ENCODE measurements around the gene FXYD6. TPM values are rescaled to one million over a fixed set of nuclear protein-coding genes. Genes with fewer than 3 reads are reported as not detected.

FXYD6 gene
- polyA plus RNA-seq, 3 donors: 124 to 140 (median 129) TPM

DNA sequence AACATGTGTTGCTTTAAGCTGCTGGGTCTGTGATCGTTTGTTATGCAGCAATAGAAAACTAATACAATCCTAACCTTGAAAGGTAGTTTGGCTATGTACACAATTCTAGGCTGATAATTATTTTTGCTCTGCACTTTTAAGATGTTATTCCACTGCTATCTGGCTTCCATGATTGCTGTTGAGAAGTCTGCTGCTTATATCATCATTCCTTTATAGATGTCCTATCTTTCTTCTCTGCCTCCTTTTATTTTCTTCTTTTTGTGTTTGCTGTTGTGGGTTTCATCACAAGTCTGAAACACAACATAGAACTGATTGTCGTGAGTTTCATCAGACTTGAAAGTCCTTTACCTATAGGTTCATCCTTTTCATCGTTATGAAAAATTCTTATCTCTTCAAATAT lies 24.1 kb downstream of the FXYD6 start:
- no peak for DNase-seq (ENCODE audit: low read depth in 3 of 3, low spot score in 2 of 3)

DNA sequence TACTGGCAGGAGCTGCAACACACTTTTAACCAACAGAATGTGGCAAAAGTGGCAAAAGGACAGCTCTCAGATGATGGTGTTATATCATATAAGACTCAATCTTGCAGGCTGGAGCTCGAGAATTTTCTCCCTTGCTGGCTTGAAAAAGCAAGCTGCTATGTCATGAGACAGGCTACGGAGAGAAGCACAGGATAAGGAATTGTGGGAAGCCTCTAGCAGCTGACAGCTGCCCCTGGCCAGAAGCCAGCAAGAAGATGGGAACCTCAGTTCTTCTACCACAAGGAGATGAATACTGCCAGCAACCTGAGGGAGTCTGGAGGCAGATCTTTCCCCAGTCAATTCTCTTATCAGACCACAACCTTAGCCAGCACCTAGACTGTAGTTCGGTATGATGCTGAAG lies 24.6 kb downstream of the FXYD6 start:
- DNase-seq (ENCODE audit: low read depth in 3 of 3, low spot score in 2 of 3): no peak

DNA sequence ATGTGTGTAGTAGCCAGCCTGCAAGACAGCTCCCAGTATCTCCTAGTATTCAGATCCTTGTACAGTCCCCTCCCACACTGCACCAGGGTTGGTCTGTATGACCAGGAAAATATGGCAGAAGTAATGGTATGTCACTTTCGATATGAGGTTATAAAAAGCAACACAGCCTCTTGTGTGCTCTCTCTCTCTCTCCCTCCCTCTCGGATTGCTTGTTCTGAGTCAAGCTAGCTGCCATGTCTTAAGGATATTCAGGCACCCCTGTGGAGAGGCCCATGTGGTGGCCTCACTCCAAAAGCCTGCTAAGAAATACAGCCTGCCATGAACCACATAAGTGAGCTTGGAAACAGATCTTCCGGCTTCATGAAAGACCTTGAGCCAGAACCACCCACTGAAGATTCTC lies 25.4 kb downstream of the FXYD6 start:
- DNase-seq (ENCODE audit: low read depth in 3 of 3, low spot score in 2 of 3): no peak

GRCh38 chr11:117849781-117850414 lies 26.6 kb downstream of the FXYD6 start:
- DNase-seq (ENCODE audit: low read depth in 3 of 3, low spot score in 2 of 3): no peak

- DNase-seq (ENCODE audit: low read depth in 3 of 3, low spot score in 2 of 3): no peak
Measured at GRCh38 chr11:117843666-117844484, 32.6 kb downstream of the FXYD6 start.

DNA sequence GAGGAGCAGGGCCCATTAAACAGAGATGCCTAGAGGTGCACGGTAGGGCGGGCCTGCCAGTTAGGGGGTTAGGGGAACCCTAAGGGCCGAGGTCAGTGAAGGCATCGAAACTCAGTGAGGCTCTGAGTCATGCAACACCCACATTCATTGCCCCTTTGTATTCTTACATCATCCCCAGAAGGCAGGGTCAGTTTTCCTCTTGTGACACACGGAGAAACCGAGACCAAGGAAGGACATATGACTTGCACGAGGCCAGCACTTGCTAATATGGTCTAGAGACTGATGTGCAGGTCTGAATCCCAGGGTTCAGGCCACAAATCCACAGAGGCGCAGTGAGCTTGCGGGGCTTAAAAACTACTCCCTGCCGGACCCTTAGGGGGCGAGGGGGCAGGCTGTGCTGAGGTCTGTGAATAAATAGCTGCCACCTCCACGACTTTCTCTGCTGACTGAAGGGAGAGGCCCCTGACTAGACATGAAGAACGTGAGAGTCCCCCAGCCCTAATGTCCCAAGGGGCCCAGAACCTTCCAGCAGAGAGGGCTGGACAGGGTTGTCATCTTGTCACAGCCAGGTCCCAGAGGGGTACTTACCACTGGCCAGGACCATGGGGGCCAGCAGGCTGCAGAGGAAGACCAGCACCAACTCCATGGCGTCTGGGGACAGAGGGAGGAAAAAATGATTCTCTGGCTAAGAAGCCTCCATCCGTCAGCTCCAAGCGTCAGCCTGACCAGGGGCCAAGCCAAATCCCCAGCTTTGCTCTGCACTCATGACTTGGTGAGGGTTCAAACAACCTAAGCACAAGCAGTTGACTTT lies 34.1 kb downstream of the FXYD6 start:
- DNase-seq (ENCODE audit: low read depth in 3 of 3, low spot score in 2 of 3): no peak

GRCh38 chr11:117841551-117842031 lies 34.9 kb downstream of the FXYD6 start:
- DNase-seq (ENCODE audit: low read depth in 3 of 3, low spot score in 2 of 3): no peak

DNA sequence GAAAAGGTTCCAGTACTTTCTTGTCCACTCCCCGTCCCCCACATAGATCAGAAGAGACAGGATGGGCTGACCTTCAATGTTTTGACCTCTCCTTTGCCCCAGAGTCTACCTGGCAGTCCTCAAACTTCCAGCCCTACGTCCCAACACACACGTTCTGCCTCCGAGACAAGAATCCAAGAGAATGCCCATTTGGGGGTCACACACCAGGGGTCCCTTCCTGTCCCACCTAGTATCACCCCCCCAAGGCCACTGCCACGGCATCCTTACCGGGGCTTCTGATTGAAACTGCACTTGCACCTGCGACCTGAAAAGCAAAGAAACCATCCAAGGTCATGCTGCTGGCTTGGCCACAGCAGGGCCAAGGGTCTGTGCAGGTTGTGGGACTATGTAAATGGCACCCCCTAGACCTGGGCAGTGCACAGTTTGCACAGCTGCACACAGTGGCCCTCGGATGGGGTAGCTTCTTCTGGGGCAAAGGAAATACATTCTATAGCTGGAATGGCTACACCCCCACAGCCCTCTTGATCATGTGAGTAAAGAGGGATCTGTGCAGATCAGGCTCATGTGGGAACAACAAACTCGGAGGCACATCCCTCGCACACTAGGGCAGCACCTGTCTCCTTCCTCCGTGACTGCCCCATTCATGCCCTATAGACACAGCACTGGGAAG lies 35.4 kb downstream of the FXYD6 start:
- no peak for DNase-seq (ENCODE audit: low read depth in 3 of 3, low spot score in 2 of 3)

DNA sequence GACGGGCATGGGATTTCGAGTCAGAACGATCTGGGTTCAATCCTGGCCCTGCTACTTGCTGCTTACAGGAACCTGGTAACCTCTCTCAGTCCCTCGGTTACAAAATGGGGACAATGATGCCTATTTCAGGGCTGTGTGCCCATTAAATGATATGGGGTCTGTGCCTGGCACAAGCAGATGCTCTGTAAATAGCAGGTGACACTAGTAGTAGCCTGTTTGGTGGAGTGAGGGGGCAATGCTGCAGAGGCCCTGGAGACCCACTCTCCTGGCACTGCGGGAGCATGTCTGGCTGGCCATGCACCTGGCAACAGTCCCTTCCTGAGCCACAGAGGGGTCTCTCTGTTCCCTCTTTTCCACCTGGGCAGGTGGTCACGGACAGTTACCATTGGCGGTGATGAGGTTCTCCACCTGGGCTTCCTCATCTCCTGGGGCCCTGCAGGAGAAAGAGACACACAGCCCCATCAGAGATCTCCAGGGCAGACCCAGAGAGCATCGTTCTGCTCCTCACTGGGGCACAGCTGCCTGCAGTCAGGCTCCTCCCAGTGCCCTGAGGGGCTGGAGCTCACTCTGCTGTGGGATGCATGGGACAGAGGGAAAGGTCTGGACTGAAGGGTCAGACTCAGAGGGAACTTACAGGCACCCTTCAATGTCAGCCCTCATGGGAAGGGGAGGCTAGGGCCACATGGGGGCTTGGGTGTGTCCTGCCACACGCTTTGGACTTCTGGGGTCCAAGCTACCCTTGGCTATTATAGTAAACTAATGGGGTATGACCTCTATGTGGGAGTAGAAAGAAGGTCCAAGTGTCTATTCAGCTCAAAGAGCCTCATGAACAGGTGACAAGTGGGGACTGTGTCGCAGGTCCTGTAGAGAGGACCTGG lies 36.3 kb downstream of the FXYD6 start:
- no peak for DNase-seq (ENCODE audit: low read depth in 3 of 3, low spot score in 2 of 3)

DNA sequence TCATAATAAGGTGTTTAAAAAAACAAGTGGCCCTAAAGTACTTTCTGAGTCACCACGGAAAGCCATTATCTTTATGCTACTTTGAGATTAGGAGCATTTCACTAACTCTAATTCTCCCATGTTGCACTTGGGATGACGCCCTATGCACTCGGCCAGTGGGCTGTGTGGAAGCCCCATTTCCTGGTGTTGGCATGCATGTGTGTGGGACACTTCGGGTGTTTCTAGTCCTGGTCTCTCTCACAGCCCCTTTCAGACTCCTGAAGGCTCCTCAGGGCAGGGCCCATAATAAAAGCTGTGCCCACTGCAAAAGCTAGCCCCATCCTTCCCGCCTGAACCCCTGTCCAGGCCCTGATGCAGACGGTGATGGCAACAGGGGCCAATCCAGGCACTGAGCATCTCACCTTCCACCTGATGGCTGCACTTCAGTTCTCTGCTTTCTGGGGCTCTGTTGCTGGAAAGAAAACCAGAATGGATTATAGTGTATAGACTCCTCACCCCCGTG lies 37.0 kb downstream of the FXYD6 start:
- no peak for DNase-seq (ENCODE audit: low read depth in 3 of 3, low spot score in 2 of 3)

DNA sequence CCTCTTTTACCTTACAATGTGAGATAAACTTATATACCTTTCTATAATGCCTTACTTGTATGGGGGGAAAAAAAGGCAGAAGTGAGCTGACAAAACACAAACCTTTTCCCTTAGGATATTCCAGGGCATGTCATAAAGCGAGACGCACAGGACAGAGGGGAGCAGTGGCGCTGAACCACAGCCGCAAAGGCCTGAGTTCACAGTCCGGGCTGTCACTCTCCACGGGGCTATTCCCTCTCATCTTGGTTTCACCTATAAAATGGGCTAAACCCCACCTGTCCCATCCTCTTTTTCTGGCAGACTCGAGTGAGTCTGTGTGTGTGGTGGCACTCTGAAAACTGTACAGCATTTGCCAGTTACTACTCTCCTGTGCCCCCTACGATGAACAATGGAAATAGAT lies 37.6 kb downstream of the FXYD6 start:
- DNase-seq (ENCODE audit: low read depth in 3 of 3, low spot score in 2 of 3): no peak

DNA sequence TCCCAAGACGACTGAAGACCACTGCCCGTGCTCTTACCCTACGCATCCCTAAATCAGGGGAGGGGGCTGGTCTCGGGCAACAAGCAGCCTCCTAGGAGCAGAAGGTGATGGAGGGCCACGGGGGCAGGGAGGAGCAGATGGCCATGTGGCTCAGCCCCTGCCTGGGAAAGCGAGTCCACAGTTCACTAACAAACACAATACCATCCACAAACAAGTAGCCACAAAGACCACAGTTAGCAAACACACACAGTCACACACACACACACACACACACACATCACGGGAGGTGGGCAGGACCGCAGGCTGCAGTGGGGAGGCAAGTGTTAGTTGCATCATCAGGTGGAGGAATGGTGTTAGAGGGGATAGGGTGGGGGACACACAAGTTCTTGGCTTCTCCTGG lies 38.7 kb downstream of the FXYD6 start:
- DNase-seq (ENCODE audit: low read depth in 3 of 3, low spot score in 2 of 3): no peak

DNA sequence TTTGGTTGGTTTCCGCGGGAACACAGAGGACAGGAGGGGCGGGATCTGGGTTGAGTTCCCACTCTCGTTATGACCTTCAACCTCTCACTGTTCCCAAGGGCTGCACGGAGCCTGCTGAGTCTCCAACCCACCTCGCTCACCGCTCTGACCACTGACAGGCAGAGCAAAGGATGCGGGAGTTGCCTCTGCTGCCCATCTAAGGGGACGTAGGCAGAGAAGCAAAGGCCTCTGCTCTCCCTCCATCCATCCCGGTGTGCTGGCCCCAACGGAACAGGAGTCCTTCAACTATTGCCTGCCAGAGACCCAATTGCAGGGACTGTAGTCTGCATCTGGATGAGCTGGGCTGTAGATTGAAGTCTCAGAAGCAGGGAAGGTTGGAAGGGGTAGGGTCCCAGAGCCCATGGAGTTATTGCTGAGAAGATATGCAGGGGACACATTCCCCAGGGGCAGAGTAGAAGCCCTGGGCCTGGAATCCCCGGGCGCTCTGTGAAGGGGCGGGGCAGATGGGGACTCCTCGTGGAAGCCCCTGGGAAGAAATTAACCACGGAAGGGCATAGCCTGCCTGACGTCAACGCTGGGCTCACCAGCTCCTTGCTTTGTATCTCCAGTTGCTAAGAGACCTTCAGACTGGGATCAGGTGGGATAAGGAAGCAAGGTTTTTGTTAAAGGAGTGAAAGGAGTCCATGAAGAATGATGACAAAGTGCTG lies 39.2 kb downstream of the FXYD6 start:
- no peak for DNase-seq (ENCODE audit: low read depth in 3 of 3, low spot score in 2 of 3)

GRCh38 chr11:117836077-117836960 lies 40.1 kb downstream of the FXYD6 start:
- DNase-seq (ENCODE audit: low read depth in 3 of 3, low spot score in 2 of 3): no peak

GRCh38 chr11:117835576-117835975 lies 40.9 kb downstream of the FXYD6 start:
- no peak for DNase-seq (ENCODE audit: low read depth in 3 of 3, low spot score in 2 of 3)

DNA sequence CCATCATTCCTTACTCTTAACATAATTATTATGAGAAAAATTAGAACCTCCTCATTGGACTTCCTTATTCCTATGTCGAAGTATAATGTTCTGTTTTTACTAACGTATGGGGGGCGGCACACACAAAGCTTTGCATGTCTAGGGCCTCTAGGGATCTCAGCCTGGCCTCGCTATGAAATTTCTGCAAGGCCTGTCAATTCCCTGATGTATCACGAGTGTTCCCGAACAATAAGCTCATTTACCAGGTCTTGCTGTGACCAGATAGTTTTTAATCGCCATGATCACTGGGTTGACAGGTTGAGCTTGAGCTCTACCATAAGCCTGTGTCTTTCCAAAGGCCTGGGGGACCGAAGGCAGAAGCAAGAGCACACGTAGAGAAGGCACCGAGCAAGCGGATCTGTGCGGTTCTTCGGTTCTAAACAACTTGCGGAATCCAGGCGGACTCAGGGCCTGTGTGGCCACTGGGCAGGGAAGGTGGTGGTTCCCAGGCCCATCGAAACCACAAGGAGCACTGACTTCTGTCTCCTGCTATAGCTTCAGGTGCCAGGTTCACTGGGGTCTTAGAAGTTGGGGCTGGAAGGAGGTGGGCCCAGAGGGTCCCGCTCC lies 41.5 kb downstream of the FXYD6 start:
- no peak for DNase-seq (ENCODE audit: low read depth in 3 of 3, low spot score in 2 of 3)

GRCh38 chr11:117834068-117834810 lies 42.2 kb downstream of the FXYD6 start:
- no peak for DNase-seq (ENCODE audit: low read depth in 3 of 3, low spot score in 2 of 3)
